Activated T-cell treated with anti-CD3 and anti-CD28 coated beads, Interleukin-2, amount 50 U/mL, for 72 hours (primary cell): Measurements from ENCODE around the gene ATP1B2. TPM values are rescaled to one million over a fixed set of nuclear protein-coding genes. Genes with fewer than 3 reads are reported as not detected.

Source experiments
- ATAC-seq, 2 donors: fragments of 150-1000 bp; cut with Tn5 transposase; replicated peaks in 1 of 2; 2 replicates each; pipeline ENCODE4 v1.10.0; 2021; ENCODE audit warnings: moderate library complexity in 2 of 2, mild to moderate bottlenecking in 1 of 2
- DNase-seq, 2 donors: peaks; one replicate each; pipeline ENCODE4 v3.0.0; 2021 to 2022; ENCODE audit warnings: mixed read lengths in 1 of 2
- H3K27ac Mint-ChIP-seq: one replicate; pipeline ENCODE4 v1.8.0; 2022; ENCODE audit warnings: mild to moderate bottlenecking, moderate library complexity, mixed read lengths
- H3K27me3 Mint-ChIP-seq: one replicate; pipeline ENCODE4 v1.8.0; 2022; ENCODE audit warnings: low read depth, mixed read lengths
- H3K36me3 Mint-ChIP-seq, 2 donors: one replicate each; pipeline ENCODE4 v1.8.0; 2022; ENCODE audit warnings: mixed read lengths in 2 of 2, mild to moderate bottlenecking in 1 of 2; ENCODE audit not compliant: insufficient read depth in 2 of 2
- H3K4me1 Mint-ChIP-seq: one replicate; pipeline ENCODE4 v1.8.0; 2022; ENCODE audit warnings: low read depth, mixed read lengths
- H3K4me3 Mint-ChIP-seq, 2 donors: one replicate each; pipeline ENCODE4 v1.8.0; 2022; ENCODE audit warnings: mild to moderate bottlenecking in 2 of 2, mixed read lengths in 2 of 2, moderate library complexity in 2 of 2
- H3K9me3 Mint-ChIP-seq, 2 donors: one replicate each; pipeline ENCODE4 v1.8.0; 2022; ENCODE audit warnings: mixed read lengths in 2 of 2
- total RNA-seq, 2 donors: library from RNA; stranded (reverse); gene quantifications; one replicate each; pipeline ENCODE4 v1.2.3, GENCODE V29; 2022

The ATP1B2 gene
- total RNA-seq, 2 donors from 2014 or later = 0.30 TPM; not detected in 1

DNA sequence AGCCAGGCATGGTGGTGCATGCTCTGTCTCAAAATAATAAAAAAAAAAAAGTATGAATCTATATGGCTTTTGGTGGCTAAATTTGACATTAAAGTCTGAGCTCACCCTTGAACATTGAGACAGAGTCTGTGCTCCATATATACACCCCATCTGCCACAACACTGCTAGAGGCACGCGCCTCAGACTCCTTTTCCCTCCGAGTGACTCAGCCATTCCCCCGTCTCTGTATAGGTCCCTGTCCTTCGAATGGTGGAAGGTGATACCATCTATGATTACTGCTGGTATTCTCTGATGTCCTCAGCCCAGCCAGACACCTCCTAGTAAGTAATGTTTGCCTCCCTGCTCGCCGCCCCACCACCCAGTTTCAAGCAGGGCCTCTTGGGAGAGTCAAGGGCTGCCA, 49.8 kb downstream of the ATP1B2 start:
- H3K27ac Mint-ChIP-seq = no peak overlapping the region

GRCh38 chr17:7701681-7702080, 51.0 kb downstream of the ATP1B2 start:
- Mint-ChIP-seq H3K27ac (no peak overlapping the region), H3K27me3 (peaks cover 27% of the 10 kb centered on the region), H3K9me3 (no peaks in the 10 kb centered on the region), H3K36me3 (peaks cover 0 to 9% of the 10 kb centered on the region in 2 donors), H3K4me3 (no peak overlapping the region), H3K4me1 (peaks cover 26% of the 10 kb centered on the region)
- ATAC-seq = no peak
- DNase-seq = no peak

More for the DNA sequence above, 49.8 kb downstream of the ATP1B2 start:
- Mint-ChIP-seq H3K4me3 (no peak overlapping the region), H3K36me3 (peaks cover 5 to 18% of the 10 kb centered on the region in 2 donors), H3K4me1 (peaks cover 15% of the 10 kb centered on the region), H3K9me3 (no peaks in the 10 kb centered on the region), H3K27me3 (peaks cover 15% of the 10 kb centered on the region)
- DNase-seq (no peak), ATAC-seq (no peak)

GRCh38 chr17:7702776-7703175, 52.0 kb downstream of the ATP1B2 start:
- H3K27ac Mint-ChIP-seq = no peak overlapping the region
- ATAC-seq (no peak), DNase-seq (no peak)
- peaks cover 35% of the 10 kb centered on the region for H3K27me3 Mint-ChIP-seq
- peaks cover 27% of the 10 kb centered on the region for H3K4me1 Mint-ChIP-seq
- H3K9me3 Mint-ChIP-seq = no peaks in the 10 kb centered on the region
- H3K4me3 Mint-ChIP-seq = no peak overlapping the region
- H3K36me3 Mint-ChIP-seq = peaks cover 0 to 9% of the 10 kb centered on the region in 2 donors

DNA sequence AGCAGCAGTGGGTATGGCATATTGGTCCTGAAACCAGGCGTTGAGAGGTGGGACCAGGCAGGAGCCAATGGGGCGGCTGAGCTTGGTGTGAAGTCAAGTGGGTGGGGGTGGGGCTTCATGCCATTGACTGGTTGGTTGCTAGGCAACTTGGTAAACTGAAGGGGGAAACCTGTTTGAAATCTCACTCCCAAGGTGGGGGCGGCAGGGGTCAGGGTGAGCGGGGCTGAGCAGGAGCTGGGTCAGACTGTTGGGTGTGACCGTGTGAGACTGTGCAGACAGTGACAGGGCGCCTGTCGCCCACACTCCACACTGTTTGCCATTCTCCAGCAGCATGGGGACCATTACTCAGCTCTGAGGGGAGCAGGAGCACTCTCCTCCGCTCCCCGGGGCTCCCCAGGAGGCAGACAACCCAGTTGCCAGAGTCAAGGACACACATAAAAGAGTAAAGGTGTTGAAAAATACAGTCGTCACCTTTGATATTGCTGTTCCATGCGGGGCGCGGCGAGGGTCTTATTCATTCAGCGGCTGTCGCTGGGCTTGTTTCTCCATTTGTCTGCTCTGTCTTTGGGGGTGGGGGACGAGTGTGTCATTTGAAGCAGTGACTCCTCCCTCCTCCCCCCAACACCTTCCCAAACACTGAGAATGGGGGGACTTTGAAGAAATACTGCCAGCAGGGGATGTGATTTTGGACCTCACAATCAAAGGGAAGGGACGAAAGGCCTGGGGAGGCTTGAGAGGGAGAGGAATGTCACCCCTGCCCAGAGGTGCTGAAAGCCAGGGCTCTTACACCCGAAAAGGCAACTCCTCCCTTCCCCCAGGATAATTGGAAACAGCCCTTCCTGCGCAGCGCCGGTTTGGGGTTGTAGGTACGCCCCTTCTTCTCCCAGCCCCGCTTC, 53.1 kb downstream of the ATP1B2 start:
- H3K4me3 Mint-ChIP-seq = peak overlapping the region; percentile 70 to 83
- H3K4me1 Mint-ChIP-seq = peaks cover 27% of the 10 kb centered on the region
- DNase-seq = no peak
- H3K9me3 Mint-ChIP-seq = no peaks in the 10 kb centered on the region
- H3K27me3 Mint-ChIP-seq = peaks cover 35% of the 10 kb centered on the region
- no peak overlapping the region for H3K27ac Mint-ChIP-seq
- peaks cover 0 to 6% of the 10 kb centered on the region in 2 donors for H3K36me3 Mint-ChIP-seq
- peak; percentile 29 to 35 for ATAC-seq

DNA sequence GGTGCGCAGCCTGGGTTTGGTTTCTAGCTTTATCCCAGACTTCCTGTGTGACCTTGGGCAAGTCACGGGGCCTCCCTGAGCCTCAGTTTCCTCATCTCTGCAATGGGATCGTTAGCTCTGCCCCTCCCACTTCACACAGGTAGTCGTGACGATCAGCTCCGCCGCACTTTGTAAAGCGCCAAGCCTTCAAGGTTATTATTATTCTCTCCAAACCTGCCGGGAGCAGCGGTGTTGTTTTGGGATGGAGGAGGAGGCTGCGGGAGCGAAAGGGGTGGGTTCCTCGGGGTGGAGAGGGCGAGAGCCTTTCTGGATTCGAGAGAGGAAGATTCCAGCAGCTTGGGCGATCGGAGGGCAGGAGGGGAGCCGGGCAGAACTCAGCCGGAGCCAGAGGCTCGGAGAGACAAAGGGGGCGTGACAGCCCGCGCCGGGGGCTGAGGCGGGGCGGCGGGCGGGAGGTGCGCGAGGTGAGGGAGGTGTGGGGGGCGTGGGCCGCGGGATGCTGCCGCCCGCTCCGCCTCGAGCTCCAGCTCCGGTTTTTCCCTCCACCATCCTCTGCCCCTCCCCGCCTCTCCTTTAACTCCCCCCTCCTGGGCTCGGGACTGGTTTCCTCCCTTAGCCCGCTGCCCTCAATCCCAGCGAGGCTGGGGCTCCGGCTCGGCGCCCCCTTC, 54.0 kb downstream of the ATP1B2 start, which contains the start of gene EFNB3:
EFNB3 (plus strand) TSS at position 602 of the 668 bp plus-strand sequence. CDS start 397 bp downstream, outside the sequence.
- ATAC-seq (peak; percentile 39 to 49), DNase-seq (no peak)
- Mint-ChIP-seq H3K4me3 (peak within 1 kb of the TSS; percentile 70 to 83), H3K4me1 (peaks cover 27% of the 10 kb centered on the region), H3K27ac (no peak within 1 kb of the TSS), H3K9me3 (no peaks in the 10 kb centered on the region), H3K27me3 (peaks cover 37% of the 10 kb centered on the region), H3K36me3 (peaks cover 0 to 6% of the 10 kb centered on the region in 2 donors)

DNA sequence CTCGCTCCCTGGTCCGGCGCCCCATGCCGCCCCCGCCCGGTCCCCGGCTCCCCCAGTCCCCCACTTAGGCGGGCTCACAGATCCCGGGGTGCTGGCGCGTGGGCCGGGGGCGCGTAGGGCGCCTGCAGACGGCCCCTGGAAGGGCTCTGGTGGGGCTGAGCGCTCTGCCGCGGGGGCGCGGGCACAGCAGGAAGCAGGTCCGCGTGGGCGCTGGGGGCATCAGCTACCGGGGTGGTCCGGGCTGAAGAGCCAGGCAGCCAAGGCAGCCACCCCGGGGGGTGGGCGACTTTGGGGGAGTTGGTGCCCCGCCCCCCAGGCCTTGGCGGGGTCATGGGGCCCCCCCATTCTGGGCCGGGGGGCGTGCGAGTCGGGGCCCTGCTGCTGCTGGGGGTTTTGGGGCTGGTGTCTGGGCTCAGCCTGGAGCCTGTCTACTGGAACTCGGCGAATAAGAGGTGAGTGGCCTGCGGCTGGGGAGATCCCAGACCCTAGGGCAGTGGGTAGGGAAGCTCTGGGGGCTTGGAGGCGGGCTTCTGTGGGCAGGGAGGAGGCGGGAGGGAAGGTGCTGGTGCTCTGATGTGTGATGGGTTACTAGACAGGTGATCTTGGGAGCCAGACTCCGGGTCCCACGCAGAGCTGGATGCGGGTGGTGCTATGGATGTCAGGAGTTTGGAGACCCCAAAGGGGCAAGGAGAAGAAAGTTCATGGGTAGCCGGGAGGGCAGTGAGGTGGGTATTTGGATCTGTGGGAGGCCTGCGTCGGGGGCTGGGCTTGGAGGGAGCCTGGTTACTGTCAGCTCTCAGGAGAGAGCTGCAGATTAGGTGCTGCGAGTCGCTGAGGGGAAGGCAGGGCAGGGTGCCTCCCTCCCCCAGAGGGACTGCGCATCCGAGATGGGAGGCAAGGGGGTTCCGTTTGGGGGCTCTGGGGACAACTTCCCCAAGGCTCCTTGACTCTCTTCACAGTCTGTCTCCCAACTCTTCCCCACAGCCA, 54.8 kb downstream of the ATP1B2 start:
- H3K9me3 Mint-ChIP-seq = no peaks in the 10 kb centered on the region
- peaks cover 44% of the 10 kb centered on the region for H3K27me3 Mint-ChIP-seq
- no peak for DNase-seq
- H3K27ac Mint-ChIP-seq = no peak overlapping the region
- H3K4me3 Mint-ChIP-seq = peak overlapping the region; percentile 2 to 64
- H3K36me3 Mint-ChIP-seq = peaks cover 0 to 3% of the 10 kb centered on the region in 2 donors
- peaks cover 35% of the 10 kb centered on the region for H3K4me1 Mint-ChIP-seq
- ATAC-seq = peak; percentile 21 to 47

- DNase-seq = no peak
- no peaks in the 10 kb centered on the region for H3K9me3 Mint-ChIP-seq
- ATAC-seq = no peak
- H3K4me3 Mint-ChIP-seq = peak overlapping the region in 1 of 2 donors; percentile 64
- H3K4me1 Mint-ChIP-seq = peaks cover 36% of the 10 kb centered on the region
- peaks cover 54% of the 10 kb centered on the region for H3K27me3 Mint-ChIP-seq
- H3K36me3 Mint-ChIP-seq = peaks cover 0 to 3% of the 10 kb centered on the region in 2 donors
- no peak overlapping the region for H3K27ac Mint-ChIP-seq
Observed at GRCh38 chr17:7706631-7707354, 56.1 kb downstream of the ATP1B2 start.

Other genes starting within 250 kb of the ATP1B2 start
- gene TMEM256, start 246.8 kb upstream of the ATP1B2 start, total RNA-seq = 10 to 100 TPM; 64.8 to 88.2 TPM
- 10 to 100 TPM; 17.4 to 19.8 TPM for gene NLGN2, start 243.1 kb upstream of the ATP1B2 start, total RNA-seq
- under 1 TPM; 0.58 to 0.67 TPM for gene SPEM1, start 230.6 kb upstream of the ATP1B2 start, total RNA-seq
- not detected for gene SPEM2, start 225.3 kb upstream of the ATP1B2 start, total RNA-seq
- gene SPEM3, start 222.1 kb upstream of the ATP1B2 start, total RNA-seq = not detected
- 10 to 100 TPM; 11.3 to 11.7 TPM for gene TMEM102, start 215.5 kb upstream of the ATP1B2 start, total RNA-seq
- 1 to 10 TPM; 4.9 to 5.3 TPM for gene FGF11, start 211.4 kb upstream of the ATP1B2 start, total RNA-seq
- gene CHRNB1, start 205.9 kb upstream of the ATP1B2 start, total RNA-seq = 10 to 100 TPM; 25.5 to 26.8 TPM
- 10 to 100 TPM; 28.5 to 29.0 TPM for gene ZBTB4, start 171.3 kb upstream of the ATP1B2 start, total RNA-seq
- under 1 TPM in 1 of 2 donors, not detected in 1; 0.25 TPM for gene SLC35G6, start 169.5 kb upstream of the ATP1B2 start, total RNA-seq
- 100 to 1,000 TPM; 211 to 249 TPM for gene POLR2A, start 166.6 kb upstream of the ATP1B2 start, total RNA-seq
- gene TNFSF12, start 101.9 kb upstream of the ATP1B2 start, total RNA-seq = 10 to 100 TPM; 23.2 to 25.5 TPM
- gene TNFSF13, start 92.2 kb upstream of the ATP1B2 start, total RNA-seq = 1 to 10 TPM; 4.3 to 7.8 TPM
- gene SENP3, start 89.0 kb upstream of the ATP1B2 start, total RNA-seq = 10 to 100 TPM; 41.8 to 55.3 TPM
- 10 to 100 TPM; 10.3 to 28.1 TPM for gene CD68, start 71.3 kb upstream of the ATP1B2 start, total RNA-seq
- 10 to 100 TPM; 44.0 to 51.9 TPM for gene MPDU1, start 67.1 kb upstream of the ATP1B2 start, total RNA-seq
- gene SOX15, start 60.8 kb upstream of the ATP1B2 start, total RNA-seq = under 1 TPM; 0.34 to 0.86 TPM
- 10 to 100 TPM; 52.5 to 53.3 TPM for gene FXR2, start 36.0 kb upstream of the ATP1B2 start, total RNA-seq
- gene SAT2, start 23.1 kb upstream of the ATP1B2 start, total RNA-seq = 10 to 100 TPM; 47.6 to 48.9 TPM
- gene SHBG, start 20.8 kb upstream of the ATP1B2 start, total RNA-seq = under 1 TPM in 1 of 2 donors, not detected in 1; 0.63 TPM
- 100 to 1,000 TPM; 183 to 189 TPM for gene TP53, start 36.6 kb downstream of the ATP1B2 start, total RNA-seq
- 10 to 100 TPM; 19.0 to 26.7 TPM for gene WRAP53, start 37.6 kb downstream of the ATP1B2 start, total RNA-seq
- gene EFNB3, start 54.3 kb downstream of the ATP1B2 start, total RNA-seq = not detected
- under 1 TPM; 0.05 to 0.07 TPM for gene DNAH2, start 66.8 kb downstream of the ATP1B2 start, total RNA-seq
- 10 to 100 TPM; 73.7 to 83.5 TPM for gene KDM6B, start 183.3 kb downstream of the ATP1B2 start, total RNA-seq
- gene TMEM88, start 204.1 kb downstream of the ATP1B2 start, total RNA-seq = 1 to 10 TPM; 5.2 to 5.3 TPM
- gene NAA38, start 206.6 kb downstream of the ATP1B2 start, total RNA-seq = 10 to 100 TPM; 42.7 to 43.5 TPM
- gene CYB5D1, start 207.1 kb downstream of the ATP1B2 start, total RNA-seq = 10 to 100 TPM in 1 of 2 donors, 1 to 10 TPM in 1; 6.7 to 10.2 TPM
- gene CHD3, start 237.9 kb downstream of the ATP1B2 start, total RNA-seq = 100 to 1,000 TPM; 133 to 140 TPM